GM18519 (cell line): ENCODE measurements around the gene HS1BP3.

Experiments used
- ATAC-seq: cut with Tn5 transposase; IDR thresholded peaks from one replicate; pipeline ENCODE4 v1.9.1; 2021; ENCODE audit warnings: mild to moderate bottlenecking, moderate library complexity; ENCODE audit not compliant: unreplicated experiment, low FRiP score

Gene HS1BP3

DNA sequence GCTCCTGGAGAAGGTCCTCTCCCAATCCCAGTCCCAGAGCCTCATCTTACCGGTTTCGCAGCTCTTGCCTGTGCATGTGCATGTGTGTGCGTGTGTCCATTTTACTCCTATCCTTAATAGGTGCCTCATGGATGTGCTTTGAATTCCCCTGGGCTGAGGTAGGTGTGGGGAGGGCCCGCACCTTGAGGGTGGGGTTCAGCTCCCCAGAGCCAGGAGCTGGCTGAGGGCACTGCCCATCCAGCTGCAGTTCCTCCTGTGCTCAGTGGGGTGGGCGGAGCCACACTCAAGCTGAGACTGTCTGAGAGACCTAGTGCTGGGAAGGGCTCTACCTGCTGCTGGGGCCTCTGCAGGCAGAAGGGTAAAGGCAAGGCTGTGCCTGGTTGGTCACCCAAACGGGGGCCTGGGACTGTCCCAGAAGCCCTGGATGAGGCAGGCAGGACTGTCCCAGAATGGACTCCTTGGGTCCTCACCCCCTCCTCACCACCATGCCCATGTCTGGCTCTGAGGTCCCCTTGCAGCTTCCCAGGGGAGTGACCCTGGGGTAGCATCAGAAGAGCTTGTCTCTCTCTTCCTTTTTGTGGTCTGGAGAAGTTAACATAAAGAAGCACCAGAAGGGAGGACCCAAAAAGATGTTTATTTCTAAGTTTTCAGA, 24.9 kb upstream of the HS1BP3 start:
- ATAC-seq: peak; percentile 61

DNA sequence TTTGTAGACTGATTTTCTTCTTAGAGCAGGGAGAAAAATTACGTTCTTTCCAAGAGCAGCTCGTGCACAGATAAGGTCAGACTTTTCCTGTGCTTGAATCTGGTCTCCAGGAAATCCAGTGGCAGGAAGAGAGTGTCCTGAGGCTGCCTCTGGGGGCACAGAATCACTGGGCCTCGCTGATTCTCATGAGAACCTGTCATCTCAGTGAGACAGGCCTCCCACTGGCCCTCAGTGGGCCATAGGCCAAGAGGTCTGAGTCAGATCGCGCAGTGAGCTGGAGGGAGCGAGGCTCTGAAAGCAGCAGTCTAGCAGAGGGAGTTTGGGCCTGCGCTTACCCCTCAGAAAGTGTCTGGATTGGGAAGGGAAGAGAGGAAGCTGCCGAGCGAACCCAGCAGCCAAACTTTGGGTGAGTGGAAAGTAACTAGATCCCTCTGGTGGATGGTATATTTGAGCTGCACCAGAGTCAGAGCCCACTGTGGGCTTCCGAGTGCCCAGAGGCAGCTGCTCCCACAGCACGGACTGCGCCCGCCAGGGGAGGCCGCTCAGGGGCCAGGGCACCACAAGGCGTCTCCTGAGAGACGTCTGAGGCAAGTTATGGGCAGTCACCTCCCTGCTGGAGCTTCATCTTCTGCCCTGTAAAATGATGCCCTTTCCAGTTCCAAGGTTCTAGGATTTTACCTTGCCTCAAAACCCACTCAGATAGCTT, 24.2 kb upstream of the HS1BP3 start:
- ATAC-seq: no peak

DNA sequence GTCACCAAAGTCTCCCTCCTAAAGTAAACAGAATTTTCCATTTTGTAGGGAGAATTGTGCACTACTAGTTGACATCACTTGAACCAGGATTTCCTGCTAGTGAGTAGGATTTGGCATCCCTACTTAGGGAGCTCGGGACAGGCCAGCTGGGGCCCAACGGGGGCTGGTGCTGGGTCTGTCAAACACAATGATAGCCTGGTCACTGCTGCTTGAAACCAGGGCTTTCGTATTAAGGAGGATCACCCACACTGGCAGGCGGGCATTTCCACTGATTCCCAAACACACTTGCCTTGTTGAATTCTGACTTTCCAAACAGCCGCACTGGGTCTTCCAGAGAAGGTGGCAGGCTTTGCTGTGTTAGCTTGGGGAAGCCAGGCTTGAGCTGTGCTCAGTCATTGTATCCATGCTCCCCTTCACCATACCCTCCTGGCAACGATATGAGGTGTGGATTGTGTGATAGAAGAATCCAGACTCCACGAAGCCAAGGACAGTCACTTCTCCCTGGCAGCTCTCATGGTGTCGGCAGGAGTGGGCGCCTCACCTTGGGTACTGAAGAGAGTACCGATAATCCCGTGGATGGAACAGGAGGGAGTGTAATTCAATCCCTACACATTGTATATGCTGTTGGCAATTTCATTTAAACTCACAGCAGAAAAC, 23.5 kb upstream of the HS1BP3 start:
- ATAC-seq: no peak

DNA sequence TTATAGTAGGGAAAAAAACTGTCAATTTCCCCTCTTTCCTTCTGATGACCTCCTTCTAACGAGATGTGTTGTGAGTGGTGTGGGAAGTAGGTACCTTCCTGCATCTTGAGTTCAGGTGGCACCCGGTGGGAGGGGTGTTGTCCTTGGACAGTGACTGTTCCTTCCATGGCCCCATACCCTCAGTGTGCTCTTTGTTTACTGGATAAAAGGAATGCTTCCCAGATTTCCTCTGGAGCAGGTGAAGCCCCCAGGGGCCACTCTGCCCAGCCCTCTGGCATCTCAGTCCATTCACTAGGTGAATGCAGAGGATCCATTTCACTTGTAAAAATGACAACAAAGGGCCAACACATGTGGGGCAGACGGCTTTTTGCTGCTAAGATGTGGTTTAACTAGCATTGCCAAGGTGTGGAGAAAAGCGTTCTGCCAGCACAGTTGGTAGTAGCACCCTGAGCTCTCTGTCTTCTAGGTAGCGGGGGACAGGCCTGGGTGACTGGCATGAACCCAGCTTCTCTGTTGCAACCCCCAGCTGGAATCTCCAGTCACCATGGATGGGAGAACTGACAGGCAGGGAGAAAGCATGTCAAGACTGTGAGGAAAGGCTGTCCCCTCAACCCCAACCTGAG, 22.9 kb upstream of the HS1BP3 start:
- no peak for ATAC-seq

DNA sequence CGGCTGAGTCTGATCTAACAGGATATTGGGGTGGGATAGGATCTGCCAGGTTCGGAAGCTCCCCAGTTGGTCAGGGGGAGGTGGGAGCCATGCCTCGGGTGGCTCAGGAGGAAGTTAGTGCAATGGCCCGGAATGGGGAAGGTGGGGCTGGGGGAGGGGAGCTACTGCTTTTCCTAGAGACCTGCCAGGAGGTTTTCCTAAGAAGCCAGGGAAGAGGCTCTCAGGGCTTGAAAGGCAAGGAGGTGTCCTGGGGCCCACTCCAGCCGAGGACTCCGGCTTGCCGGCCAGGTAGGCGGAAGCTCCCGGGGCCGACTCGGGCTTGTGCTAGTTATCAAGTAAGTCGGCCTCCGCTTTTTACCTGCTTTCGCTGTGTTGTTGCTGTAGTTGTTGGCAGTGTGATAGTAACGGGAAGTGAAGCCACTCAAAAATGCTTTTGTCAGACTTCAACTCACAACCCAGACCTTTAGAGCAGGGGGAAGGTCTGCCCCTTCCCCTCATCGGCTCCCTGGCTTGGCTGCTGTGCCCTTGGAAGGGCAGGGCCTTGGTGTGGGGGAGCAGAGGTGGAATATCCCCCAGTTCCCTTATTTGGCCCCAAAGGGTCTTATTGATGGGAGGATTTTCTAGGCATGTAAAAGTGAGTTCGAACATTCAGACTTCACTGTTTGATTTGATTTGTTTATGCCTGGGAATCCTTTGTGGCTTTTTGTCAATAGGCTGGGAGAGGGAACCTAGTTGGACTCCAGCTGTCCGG, 21.5 kb upstream of the HS1BP3 start:
- ATAC-seq: no peak

DNA sequence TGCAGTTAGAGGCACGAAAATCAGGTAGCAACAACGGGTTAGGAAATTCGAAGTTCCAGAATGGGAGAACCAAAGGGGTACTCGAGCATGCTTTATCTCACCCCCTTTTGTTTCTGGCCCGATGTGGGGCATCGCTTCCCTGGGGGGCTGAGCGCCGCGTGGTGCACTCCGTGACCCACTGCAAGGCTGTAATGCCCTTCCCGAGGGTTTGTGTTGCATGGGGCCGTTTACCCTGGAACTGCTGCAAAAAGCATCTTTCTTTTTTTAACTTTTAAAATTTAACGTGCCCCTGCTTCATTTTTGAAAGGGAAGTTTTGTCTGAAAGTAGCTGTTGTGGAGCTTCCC, 20.8 kb upstream of the HS1BP3 start:
- ATAC-seq: no peak

DNA sequence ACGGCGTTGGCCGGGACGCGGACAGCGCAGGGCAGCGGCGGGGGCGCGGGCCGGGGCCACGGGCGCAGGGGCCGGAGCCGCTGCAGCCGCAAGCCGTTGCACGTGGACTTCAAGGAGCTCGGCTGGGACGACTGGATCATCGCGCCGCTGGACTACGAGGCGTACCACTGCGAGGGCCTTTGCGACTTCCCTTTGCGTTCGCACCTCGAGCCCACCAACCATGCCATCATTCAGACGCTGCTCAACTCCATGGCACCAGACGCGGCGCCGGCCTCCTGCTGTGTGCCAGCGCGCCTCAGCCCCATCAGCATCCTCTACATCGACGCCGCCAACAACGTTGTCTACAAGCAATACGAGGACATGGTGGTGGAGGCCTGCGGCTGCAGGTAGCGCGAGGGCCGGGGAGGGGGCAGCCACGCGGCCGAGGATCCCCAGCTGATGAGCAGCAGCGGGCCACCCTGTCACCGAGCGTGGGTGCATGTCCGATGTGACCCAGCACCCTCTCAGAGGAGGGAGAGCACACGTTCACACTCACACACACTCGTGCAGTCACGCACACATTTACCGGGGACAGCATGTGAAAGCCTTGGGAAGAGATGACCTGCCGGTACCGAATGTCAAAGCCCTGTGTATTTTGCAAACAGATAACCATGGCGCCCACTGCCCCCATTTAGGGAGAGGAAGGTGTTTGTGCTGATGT, 20.3 kb upstream of the HS1BP3 start:
- no peak for ATAC-seq

DNA sequence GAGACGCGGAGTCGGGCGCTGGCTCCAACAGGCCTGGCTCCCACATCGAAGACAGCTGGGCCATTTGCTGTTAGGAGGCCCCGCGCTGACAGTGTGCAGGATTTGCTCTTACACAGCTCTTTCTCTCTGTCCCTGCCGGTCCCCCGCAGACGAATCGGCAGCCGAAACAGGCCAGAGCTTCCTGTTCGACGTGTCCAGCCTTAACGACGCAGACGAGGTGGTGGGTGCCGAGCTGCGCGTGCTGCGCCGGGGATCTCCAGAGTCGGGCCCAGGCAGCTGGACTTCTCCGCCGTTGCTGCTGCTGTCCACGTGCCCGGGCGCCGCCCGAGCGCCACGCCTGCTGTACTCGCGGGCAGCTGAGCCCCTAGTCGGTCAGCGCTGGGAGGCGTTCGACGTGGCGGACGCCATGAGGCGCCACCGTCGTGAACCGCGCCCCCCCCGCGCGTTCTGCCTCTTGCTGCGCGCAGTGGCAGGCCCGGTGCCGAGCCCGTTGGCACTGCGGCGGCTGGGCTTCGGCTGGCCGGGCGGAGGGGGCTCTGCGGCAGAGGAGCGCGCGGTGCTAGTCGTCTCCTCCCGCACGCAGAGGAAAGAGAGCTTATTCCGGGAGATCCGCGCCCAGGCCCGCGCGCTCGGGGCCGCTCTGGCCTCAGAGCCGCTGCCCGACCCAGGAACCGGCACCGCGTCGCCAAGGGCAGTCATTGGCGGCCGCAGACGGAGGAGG, 19.6 kb upstream of the HS1BP3 start:
- no peak for ATAC-seq

DNA sequence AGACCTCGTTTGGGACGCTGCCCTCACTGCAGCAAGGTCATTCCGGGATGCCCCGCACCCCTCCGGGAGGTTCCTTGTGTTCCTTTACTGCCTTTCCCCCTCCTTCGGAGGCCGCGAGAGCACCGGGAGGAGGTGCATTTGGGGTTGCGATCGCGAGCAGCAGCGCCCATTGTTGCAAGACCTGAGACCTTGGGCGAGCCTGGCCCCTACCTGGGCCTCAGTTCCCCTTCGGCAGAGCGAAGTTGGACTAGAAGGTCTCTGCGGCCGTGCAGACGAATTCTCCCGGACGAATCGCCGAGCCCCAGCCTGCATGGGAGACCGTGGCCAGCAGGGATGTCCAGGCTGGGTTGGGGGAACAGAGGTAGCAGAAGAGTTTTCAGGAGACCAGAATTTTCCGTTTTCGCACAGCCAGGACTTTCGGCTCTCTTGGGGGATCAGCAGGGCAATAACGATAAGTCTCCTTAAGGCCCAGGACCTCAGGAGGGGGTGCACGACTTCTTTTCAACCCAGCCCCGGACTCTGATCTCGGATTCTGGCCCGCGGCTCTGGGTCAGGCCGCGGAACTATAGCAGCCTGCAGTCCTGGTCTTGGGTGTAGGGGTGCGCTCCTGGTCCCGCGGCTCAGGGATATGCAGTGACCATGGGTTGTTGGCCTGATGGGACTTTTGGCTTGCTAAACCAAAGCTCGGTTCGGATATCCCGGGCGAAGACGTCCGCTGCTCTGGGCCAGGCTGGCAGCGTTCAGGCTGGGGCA, 18.8 kb upstream of the HS1BP3 start:
- no peak for ATAC-seq

DNA sequence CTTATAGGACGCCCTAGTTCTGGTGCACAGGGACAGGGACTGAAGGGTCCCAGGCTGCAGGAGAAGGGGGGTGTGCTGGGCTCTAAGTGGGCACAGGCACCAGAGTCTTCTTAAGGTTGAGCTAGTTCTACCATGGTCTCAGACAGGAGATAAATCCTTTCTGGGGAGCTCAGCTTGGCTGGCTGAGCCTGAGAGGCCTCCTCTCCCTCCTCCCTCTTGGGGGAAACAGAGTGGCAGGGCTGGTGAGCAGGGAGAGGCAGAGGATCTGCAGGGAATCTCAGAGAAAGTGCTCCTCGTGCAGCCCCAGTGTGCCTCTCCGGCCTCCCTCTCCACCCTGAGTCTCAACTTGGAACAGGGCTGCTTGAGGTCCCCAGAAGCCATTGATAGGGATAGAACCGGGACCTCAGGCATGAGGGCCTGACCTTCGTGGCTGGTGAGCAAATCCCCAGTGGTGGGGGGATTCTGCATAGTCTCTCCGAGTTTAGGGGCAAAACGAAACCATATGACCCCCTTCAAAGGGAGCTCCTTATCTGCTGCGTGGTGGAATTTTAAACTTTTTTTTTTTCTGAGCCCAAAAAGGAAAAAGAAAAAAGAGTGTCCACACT, 18.1 kb upstream of the HS1BP3 start:
- ATAC-seq: no peak

DNA sequence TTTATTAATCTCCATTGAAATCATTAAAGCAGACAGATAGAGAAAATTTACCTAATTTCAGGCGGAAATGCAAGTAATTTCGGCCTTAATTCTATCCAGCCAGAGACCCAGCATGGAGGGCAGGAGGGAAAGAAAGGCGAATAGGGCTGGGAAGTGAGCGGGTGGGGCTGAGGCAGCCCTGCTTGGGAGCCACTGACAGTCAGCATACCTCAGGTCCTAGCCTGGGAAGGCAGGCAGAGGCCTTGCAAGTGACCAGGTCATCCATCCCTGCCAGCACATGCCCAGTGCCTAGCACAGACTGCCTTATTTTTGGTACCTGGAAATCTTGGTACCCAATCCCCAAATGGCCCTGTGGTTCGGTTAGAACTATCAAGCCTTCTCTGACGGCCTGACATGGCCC, 17.6 kb upstream of the HS1BP3 start:
- no peak for ATAC-seq

DNA sequence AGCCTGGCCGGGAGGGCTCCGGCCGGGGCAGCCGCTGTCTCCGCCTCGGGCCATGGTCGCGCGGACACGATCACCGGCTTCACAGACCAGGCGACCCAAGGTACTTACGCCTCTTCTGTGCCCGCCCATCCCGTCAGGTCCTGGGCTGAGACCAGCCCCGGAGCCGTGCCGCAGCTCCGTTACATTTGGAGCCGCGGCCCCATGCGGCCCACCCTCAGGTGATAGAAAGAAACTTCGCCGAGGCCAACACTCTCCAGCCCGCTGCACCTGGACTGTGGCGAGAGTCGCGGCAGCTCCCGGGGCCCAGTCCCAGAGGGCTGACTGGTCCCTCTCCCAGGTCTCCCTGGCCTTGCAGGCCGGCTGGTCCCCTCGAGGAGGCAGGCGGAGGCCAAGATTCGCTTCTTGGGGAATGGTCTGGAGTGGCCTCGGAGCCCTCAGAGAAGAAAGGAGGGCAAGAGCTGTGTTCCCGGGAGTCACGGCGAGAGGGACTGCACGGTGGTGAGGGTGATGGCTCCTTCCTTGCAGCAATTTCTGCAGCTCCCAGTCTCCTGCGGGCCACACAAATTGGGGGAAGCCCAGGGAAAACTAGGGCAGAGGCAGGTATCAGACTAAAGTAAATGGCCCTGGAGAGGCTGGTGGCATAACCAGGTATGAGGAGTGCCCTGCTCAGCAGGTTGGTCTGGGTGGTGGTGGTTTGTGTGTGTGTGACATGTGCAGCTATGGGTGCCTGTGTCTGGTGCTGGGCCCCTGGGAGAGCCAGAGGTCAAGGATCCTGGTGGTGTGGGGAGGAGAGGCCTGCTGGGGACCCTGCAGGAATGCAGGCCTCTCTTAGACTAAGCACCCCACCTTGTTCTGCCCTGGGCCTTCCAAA, 16.9 kb upstream of the HS1BP3 start:
- ATAC-seq: no peak

DNA sequence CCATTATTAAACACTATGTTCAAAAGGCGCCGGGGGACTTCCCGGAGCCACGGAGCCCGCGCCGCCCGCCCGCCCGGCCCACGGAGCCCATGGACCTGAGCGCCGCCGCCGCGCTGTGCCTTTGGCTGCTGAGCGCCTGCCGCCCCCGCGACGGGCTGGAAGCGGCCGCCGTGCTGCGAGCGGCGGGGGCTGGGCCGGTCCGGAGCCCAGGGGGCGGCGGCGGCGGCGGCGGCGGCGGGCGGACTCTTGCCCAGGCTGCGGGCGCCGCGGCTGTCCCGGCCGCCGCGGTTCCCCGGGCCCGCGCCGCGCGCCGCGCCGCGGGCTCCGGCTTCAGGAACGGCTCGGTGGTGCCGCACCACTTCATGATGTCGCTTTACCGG, 16.2 kb upstream of the HS1BP3 start:
- ATAC-seq: no peak

DNA sequence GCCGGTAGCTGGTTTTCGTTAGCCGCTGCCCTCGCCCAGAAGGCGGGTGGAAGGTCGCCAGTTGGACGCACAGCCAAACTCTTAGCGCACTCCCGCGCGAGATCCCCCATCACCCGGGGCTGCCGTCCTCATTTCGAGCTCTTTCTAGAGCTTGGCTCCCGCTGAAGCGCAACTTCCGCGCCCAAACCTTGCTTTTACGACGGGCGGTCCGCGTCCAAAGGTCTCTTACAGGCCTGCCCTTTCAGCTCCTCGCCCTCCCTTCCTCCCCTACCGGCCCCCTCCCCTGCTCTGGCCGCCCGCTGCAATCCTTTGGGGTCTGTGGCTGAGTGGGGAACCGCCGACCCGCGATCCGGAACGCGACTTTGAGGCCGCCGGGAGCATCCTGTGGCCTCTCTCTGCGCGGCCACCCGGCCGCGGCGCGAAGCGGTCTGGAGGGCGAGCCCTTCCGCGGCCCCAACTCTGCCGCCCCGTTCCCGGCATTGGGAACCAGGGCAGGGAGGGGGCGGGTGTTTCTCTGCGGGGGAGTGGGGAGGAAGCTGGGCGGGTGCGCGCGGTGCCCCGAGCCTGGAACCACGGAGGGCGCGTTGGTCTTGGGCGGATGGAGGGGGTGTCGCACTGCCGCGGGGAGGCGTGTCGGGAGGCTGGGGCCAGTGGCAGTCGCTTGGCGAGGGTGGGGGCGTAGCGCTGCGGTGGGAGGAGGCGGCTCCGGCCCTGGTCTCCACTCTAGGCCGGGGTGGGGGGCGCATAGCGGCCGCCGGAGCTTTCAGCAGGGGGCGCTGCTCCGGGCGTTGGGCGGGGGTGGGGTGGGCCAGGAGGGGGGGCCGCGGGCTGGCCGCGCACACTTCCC, 15.6 kb upstream of the HS1BP3 start, which contains the start of gene GDF7:
GDF7 (plus strand) TSS at position 841 of the 847 bp plus-strand sequence. CDS start 96 bp downstream, outside the sequence.
- no peak for ATAC-seq

DNA sequence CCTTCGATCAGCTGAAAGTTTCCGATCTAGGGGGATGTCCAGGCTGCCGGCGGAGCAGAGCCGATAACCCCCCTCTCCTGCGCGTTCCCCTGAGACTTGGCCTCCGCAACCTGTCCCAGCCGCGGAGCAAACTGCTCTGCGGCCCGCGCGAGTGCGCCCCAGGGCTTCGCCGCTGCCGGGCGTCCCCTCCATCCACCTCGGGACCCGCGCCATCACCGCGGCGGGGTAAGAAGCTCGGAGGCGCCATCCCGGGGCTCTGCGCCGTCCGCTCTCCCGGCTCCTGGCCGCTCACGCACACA, 15.1 kb upstream of the HS1BP3 start:
- ATAC-seq: no peak

DNA sequence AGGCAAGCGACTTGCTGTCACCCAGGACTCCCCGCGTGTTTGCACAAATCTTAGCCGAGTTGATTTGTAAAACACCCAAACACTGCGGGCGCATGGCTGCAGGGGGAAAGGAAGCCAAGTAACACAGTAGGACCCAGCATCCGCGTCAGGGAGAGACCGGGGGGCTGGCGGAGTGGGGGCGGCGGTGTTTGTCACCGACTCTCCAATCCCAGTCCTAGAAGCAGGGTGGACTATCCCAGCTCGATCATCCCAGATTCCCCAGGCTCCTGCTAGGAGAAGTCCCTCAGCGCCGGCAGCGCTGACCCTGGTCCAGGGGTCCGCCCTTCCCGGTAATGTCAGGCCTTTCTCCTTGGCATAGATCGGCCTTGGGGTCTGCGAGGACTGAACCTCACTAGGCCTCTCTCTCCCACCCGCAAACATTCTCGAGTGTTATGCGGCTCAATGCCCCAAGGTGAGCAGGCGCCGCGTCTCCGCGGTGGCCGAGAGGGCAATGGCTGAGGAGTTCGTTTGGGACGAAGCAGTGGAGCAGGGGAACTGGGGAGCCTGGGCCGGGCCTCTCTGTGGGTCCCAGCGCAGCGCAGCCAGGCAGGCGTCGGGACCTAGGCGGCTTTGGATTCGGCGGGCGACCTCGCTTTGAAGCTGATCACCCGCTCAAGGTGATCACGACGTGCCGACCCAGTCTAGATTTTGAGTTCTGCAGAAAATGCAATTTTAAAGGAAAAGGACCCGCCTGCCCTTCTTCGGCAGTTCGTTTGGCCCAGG, 14.5 kb upstream of the HS1BP3 start:
- ATAC-seq: no peak
